Endothelial cell of umbilical vein (primary cell): ENCODE data around the gene SYNDIG1. TPM values are rescaled to one million over a fixed set of nuclear protein-coding genes. Genes with fewer than 3 reads are reported as not detected.

ENCODE experiments used
- BruUV-seq: library from RNA; stranded (reverse); fragments of 400-500 nt; replicated peaks from 2 replicates; lab custom pipeline; 2021; lab: Mats Ljungman, UMichigan
- CTCF ChIA-PET: fragments of 300-600, 350-600 bp; sonication (Branson Sonifier 250); formaldehyde crosslinking; loops from one replicate; lab custom pipeline; 2021; ENCODE audit warnings: antibody characterized with exemption, inconsistent platforms; lab: Charles Lee
- POLR2A ChIA-PET: fragments of 300-600, 350-600 bp; sonication (Branson Sonifier 250); formaldehyde crosslinking; loops from one replicate; lab custom pipeline; 2021; ENCODE audit warnings: antibody characterized with exemption, inconsistent platforms; lab: Charles Lee
- DNase-seq: peaks from one replicate; pipeline ENCODE4 v3.0.0-alpha.2; 2011; ENCODE audit warnings: low read depth, low spot score
- FAIRE-seq: peaks from 2 replicates; lab custom pipeline; 2011; peaks lifted over from hg19 to GRCh38; lab: Jason Lieb, UNC
- H2AFZ ChIP-seq: 2 replicates; pipeline ENCODE4 v1.6.0; 2012; ENCODE audit warnings: low read depth, low read length, control low read depth, inconsistent platforms
- H3K27ac ChIP-seq: 2 replicates; pipeline ENCODE4 v1.5.1; 2011; ENCODE audit warnings: low read depth, mild to moderate bottlenecking, control low read depth, low read length, moderate library complexity; ENCODE audit not compliant: insufficient read depth
- H3K27me3 ChIP-seq, 2 experiments: 2 replicates each; pipeline versions ENCODE4 v1.6.0 to v1.6.1; 2011; ENCODE audit warnings: low read length in 2 of 2, mixed read lengths in 1 of 2; ENCODE audit not compliant: control insufficient read depth in 2 of 2, insufficient read depth in 2 of 2
- H3K36me3 ChIP-seq, 2 experiments: 2 replicates in 1 of 2; 3 replicates in 1 of 2; pipeline ENCODE4 v1.5.1; 2011; ENCODE audit warnings: low read length in 2 of 2, mild to moderate bottlenecking in 1 of 2, moderate library complexity in 1 of 2; ENCODE audit not compliant: control insufficient read depth in 2 of 2, insufficient read depth in 2 of 2; ENCODE audit errors: extremely low read depth in 1 of 2
- H3K4me1 ChIP-seq: 3 replicates; pipeline ENCODE4 v1.5.1; 2011; ENCODE audit warnings: mild to moderate bottlenecking, low read length; ENCODE audit not compliant: control insufficient read depth, insufficient read depth; ENCODE audit errors: extremely low read depth
- H3K4me2 ChIP-seq: 2 replicates; pipeline ENCODE4 v1.6.1; 2011; ENCODE audit warnings: low read length, control low read depth, mixed read lengths; ENCODE audit not compliant: insufficient read depth
- H3K4me3 ChIP-seq, 3 experiments: fragments of 200-600 bp in 1 of 3; sonication (generic), shearing (Covaris generic) in 1 of 3; replicated peaks in 1 of 3; 2 replicates each; pipeline ENCODE4 v1.5.1; 2011 to 2016; ENCODE audit warnings: control low read depth in 3 of 3, low read length in 3 of 3, mild to moderate bottlenecking in 2 of 3, inconsistent platforms in 1 of 3, low read depth in 1 of 3, moderate library complexity in 1 of 3; ENCODE audit not compliant: insufficient read depth in 1 of 3
- H3K79me2 ChIP-seq: 2 replicates; pipeline ENCODE4 v1.6.0; 2012; ENCODE audit warnings: low read length, inconsistent platforms; ENCODE audit not compliant: control insufficient read depth, insufficient read depth
- H3K9ac ChIP-seq: replicated peaks from 2 replicates; pipeline ENCODE3; 2011; ENCODE audit warnings: low read length, control low read depth; ENCODE audit not compliant: insufficient read depth; ENCODE audit errors: extremely low read depth
- H3K9me1 ChIP-seq: replicated peaks from 3 replicates; pipeline ENCODE4 v1.6.0; 2011; ENCODE audit warnings: mild to moderate bottlenecking, low read length; ENCODE audit not compliant: control insufficient read depth, insufficient read depth; ENCODE audit errors: extremely low read depth
- H3K9me3 ChIP-seq: replicated peaks from 2 replicates; pipeline ENCODE4 v1.5.1; 2012; ENCODE audit warnings: low read length, inconsistent platforms; ENCODE audit not compliant: control insufficient read depth, insufficient read depth
- H4K20me1 ChIP-seq: replicated peaks from 2 replicates; pipeline ENCODE3; 2011; ENCODE audit warnings: mild to moderate bottlenecking, low read length; ENCODE audit not compliant: control insufficient read depth, insufficient read depth; ENCODE audit errors: extremely low read depth
- CTCF ChIP-seq, 2 donors: IDR thresholded peaks; 1 replicate in 1 of 2; 2 replicates in 1 of 2; pipeline ENCODE4 v1.5.1; 2011; ENCODE audit warnings: low read length in 2 of 2, mild to moderate bottlenecking in 2 of 2, moderate library complexity in 2 of 2, control low read depth in 1 of 2, inconsistent platforms in 1 of 2, low read depth in 1 of 2; ENCODE audit not compliant: insufficient read depth in 1 of 2; ENCODE audit errors: extremely low read depth in 1 of 2
- EZH2 ChIP-seq: IDR thresholded peaks from 2 replicates; pipeline ENCODE4 v1.6.1; 2012; ENCODE audit warnings: borderline replicate concordance, low read depth, mild to moderate bottlenecking, moderate library complexity, low read length, inconsistent platforms; ENCODE audit not compliant: severe bottlenecking
- FOS ChIP-seq: IDR thresholded peaks from 2 replicates; pipeline ENCODE4 v1.6.1; 2011; ENCODE audit warnings: mild to moderate bottlenecking, low read length, moderate library complexity, borderline replicate concordance; ENCODE audit not compliant: insufficient read depth
- GATA2 ChIP-seq: IDR thresholded peaks from 2 replicates; pipeline ENCODE4 v1.7.0; 2011; ENCODE audit warnings: low read depth, mild to moderate bottlenecking, moderate library complexity, mixed read lengths, low read length; ENCODE audit not compliant: insufficient read length, insufficient read depth
- JUN ChIP-seq: IDR thresholded peaks from 2 replicates; pipeline ENCODE4 v1.6.1; 2011; ENCODE audit warnings: borderline replicate concordance, low read depth; ENCODE audit not compliant: insufficient read length, insufficient read depth
- MAX ChIP-seq: IDR thresholded peaks from 2 replicates; pipeline ENCODE4 v1.6.1; 2011; ENCODE audit not compliant: insufficient read depth, insufficient read length
- MYC ChIP-seq: IDR thresholded peaks from one replicate; pipeline ENCODE4 v1.6.1; 2011; ENCODE audit warnings: mild to moderate bottlenecking, low read depth, low read length
- POLR2A ChIP-seq: IDR thresholded peaks from 2 replicates; pipeline ENCODE4 v1.6.1; 2012; ENCODE audit warnings: low read depth, mild to moderate bottlenecking, control low read depth, low read length
- POLR2AphosphoS5 ChIP-seq: IDR thresholded peaks from 2 replicates; pipeline ENCODE4 v1.6.1; 2012; ENCODE audit warnings: low read depth, mild to moderate bottlenecking, control low read depth, low read length, moderate library complexity; ENCODE audit not compliant: insufficient read depth
- dilution Hi-C: fragments of 300-500 bp; cut with MboI; formaldehyde crosslinking; loops from one replicate; pipeline ENCODE4 v1.15.0; 2019; ENCODE audit warnings: low sequenced_read_pairs; ENCODE audit not compliant: extremely low pct_ligation_motif_present
- intact Hi-C: fragments of 100-400 bp; cut with micrococcal nuclease; formaldehyde crosslinking; loops from one replicate; pipeline ENCODE4 v1.10.0; 2022
- polyA plus RNA-seq, 4 experiments: library from polyadenylated mRNA; depleted of rRNA in 3 of 4; stranded (reverse) in 3 of 4; unstranded in 1 of 4; fragments of >200 nt; gene quantifications; 2 replicates each; pipeline versions ENCODE4 v1.2.1 to v1.2.3, GENCODE V29; 2011 to 2012; ENCODE audit warnings: missing spikeins in 1 of 4
- total RNA-seq: library from RNA; stranded (reverse); gene quantifications from 2 replicates; pipeline ENCODE4 v1.2.3, GENCODE V29; 2021

The SYNDIG1 gene
- total and polyA plus RNA-seq, 2 donors (not counting 3 experiments of a cell fraction or from before 2014, with no cell fraction given), result not detected

- no peaks in the 10 kb centered on the region for H3K36me3 ChIP-seq
- H3K79me2 ChIP-seq, result no peaks in the 10 kb centered on the region
- H3K27ac ChIP-seq, result no peak overlapping the region
- no peaks in the 10 kb centered on the region for H3K4me1 ChIP-seq
- no peak overlapping the region for H3K9ac ChIP-seq
- ChIA-PET CTCF (no interaction called here), POLR2A (no interaction called here)
- no peaks in the 10 kb centered on the region for H4K20me1 ChIP-seq
- no peaks in the 10 kb centered on the region for H3K9me1 ChIP-seq
- no peak overlapping the region for H3K4me2 ChIP-seq
- intact Hi-C loops, result no loop called here
- H2AFZ ChIP-seq, result no peak overlapping the region
- TF ChIP-seq POLR2AphosphoS5, result no peak
- TF ChIP-seq MYC, result no peak
- TF ChIP-seq GATA2, result no peak
- TF ChIP-seq MAX, result no peak
- TF ChIP-seq EZH2, result no peak
- no peak for TF ChIP-seq JUN
- no peak for TF ChIP-seq CTCF (IDR thresholded peaks at IDR 0.05; ENCODE audit: extremely low read depth in 1 of 2, insufficient read depth in 1 of 2, low read depth in 1 of 2, low read length in 2 of 2)
- TF ChIP-seq FOS, result no peak
- no peak for TF ChIP-seq POLR2A
- H3K9me3 ChIP-seq, result peaks cover 4% of the 10 kb centered on the region
- BruUV-seq, result no TSS peak
- no peaks in the 10 kb centered on the region for H3K27me3 ChIP-seq
- FAIRE-seq (no peak), DNase-seq (no peak)
- dilution Hi-C loops, result no loop called here
- no peak overlapping the region for H3K4me3 ChIP-seq
These were observed 228.8 kb downstream of the SYNDIG1 start for GRCh38 chr20:24698189-24698588.
